ENCODE data around the gene SMIM5. TPM values are rescaled to one million over a fixed set of nuclear protein-coding genes. Genes with fewer than 3 reads are reported as not detected.

The SMIM5 gene
- total and polyA plus RNA-seq, 4 donors: 2.1 to 5.8 (median 2.8) TPM

DNA sequence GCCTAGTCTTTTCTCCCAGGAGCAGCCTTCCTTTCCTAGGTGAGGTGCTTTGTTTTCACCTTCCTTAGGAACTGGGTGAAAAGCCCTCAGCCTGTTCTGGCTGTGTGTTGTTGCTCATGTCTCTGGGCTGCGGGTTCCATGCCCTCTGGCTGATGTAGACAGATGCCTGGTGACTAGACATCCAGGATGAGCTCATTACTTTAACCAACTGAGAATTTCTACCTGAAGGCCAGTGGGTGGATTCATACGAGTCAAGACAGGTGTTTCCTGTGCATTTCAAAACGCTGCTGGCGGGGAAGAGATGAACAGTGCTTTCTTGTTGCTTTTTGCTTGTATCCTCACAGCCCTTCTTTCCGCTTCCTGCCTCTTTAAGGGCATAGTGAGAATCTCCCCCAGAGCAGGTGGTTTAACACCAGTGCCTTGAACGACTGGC is 56.2 kb downstream of the SMIM5 start:
- peaks cover 34% of the 10 kb centered on the region for H3K36me3 ChIP-seq (ENCODE audit: control insufficient read depth, insufficient read depth, low read length)
- DNase-seq (ENCODE audit: low read depth in 4 of 6, low spot score in 6 of 6): no peak
- 50% methylated on average over 1 of the region's 6 CpGs for WGBS (ENCODE audit: insufficient coverage)
- H3K27me3 ChIP-seq (ENCODE audit: control insufficient read depth, insufficient read depth, low read length): no peaks in the 10 kb centered on the region
- peaks cover 86% of the 10 kb centered on the region for H3K4me1 ChIP-seq (ENCODE audit: control insufficient read depth, insufficient read depth, low read length)
- no peak overlapping the region for H3K4me3 ChIP-seq (ENCODE audit: low read depth, low read length)
- peak overlapping the region; percentile 99 for H3K27ac ChIP-seq (ENCODE audit: low read depth, low read length)
- no peaks in the 10 kb centered on the region for H3K9me3 ChIP-seq (ENCODE audit: control insufficient read depth, insufficient read depth, low read length)

Other genes with a start within 250 kb of the SMIM5 start
- 10 to 100 TPM; 86.6 to 91.8 TPM for gene GRB2, start 227.8 kb upstream of the SMIM5 start, total RNA-seq
- 100 to 1,000 TPM; 167 to 205 TPM for gene GRB2, start 227.8 kb upstream of the SMIM5 start, polyA plus RNA-seq (ENCODE audit: insufficient read length in 2 of 2)
- 10 to 100 TPM; 23.2 to 56.8 TPM for gene TMEM94, start 176.8 kb upstream of the SMIM5 start, total RNA-seq
- gene TMEM94, start 176.8 kb upstream of the SMIM5 start, polyA plus RNA-seq (ENCODE audit: insufficient read length in 2 of 2): 100 to 1,000 TPM; 108 to 120 TPM
- gene CASKIN2, start 117.9 kb upstream of the SMIM5 start, total RNA-seq: 10 to 100 TPM; 12.9 to 14.5 TPM
- 10 to 100 TPM; 37.1 to 38.3 TPM for gene CASKIN2, start 117.9 kb upstream of the SMIM5 start, polyA plus RNA-seq (ENCODE audit: insufficient read length in 2 of 2)
- gene TSEN54, start 116.9 kb upstream of the SMIM5 start, total RNA-seq: 10 to 100 TPM; 10.0 to 28.9 TPM
- 10 to 100 TPM; 32.9 to 48.2 TPM for gene TSEN54, start 116.9 kb upstream of the SMIM5 start, polyA plus RNA-seq (ENCODE audit: insufficient read length in 2 of 2)
- 1 to 10 TPM; 2.0 to 9.9 TPM for gene LLGL2, start 107.7 kb upstream of the SMIM5 start, total RNA-seq
- gene LLGL2, start 107.7 kb upstream of the SMIM5 start, polyA plus RNA-seq (ENCODE audit: insufficient read length in 2 of 2): 1 to 10 TPM; 4.9 to 6.6 TPM
- 10 to 100 TPM; 38.9 to 99.1 TPM for gene MYO15B, start 45.6 kb upstream of the SMIM5 start, total RNA-seq
- 100 to 1,000 TPM in 1 of 2 donors, 10 to 100 TPM in 1; 98.4 to 148 TPM for gene MYO15B, start 45.6 kb upstream of the SMIM5 start, polyA plus RNA-seq (ENCODE audit: insufficient read length in 2 of 2)
- 10 to 100 TPM; 10.2 to 28.0 TPM for gene RECQL5, start 33.7 kb downstream of the SMIM5 start, total RNA-seq
- 10 to 100 TPM; 29.3 to 36.5 TPM for gene RECQL5, start 33.7 kb downstream of the SMIM5 start, polyA plus RNA-seq (ENCODE audit: insufficient read length in 2 of 2)
- 100 to 1,000 TPM in 1 of 2 donors, 10 to 100 TPM in 1; 44.3 to 108 TPM for gene SAP30BP, start 33.9 kb downstream of the SMIM5 start, total RNA-seq
- gene SAP30BP, start 33.9 kb downstream of the SMIM5 start, polyA plus RNA-seq (ENCODE audit: insufficient read length in 2 of 2): 100 to 1,000 TPM; 103 to 123 TPM
- 10 to 100 TPM; 24.0 to 46.5 TPM for gene ITGB4, start 88.0 kb downstream of the SMIM5 start, total RNA-seq
- 10 to 100 TPM; 39.7 to 57.9 TPM for gene ITGB4, start 88.0 kb downstream of the SMIM5 start, polyA plus RNA-seq (ENCODE audit: insufficient read length in 2 of 2)
- gene GALK1, start 131.8 kb downstream of the SMIM5 start, total RNA-seq: 10 to 100 TPM; 14.8 to 28.0 TPM
- gene GALK1, start 131.8 kb downstream of the SMIM5 start, polyA plus RNA-seq (ENCODE audit: insufficient read length in 2 of 2): 10 to 100 TPM; 22.6 to 27.2 TPM
- 10 to 100 TPM; 28.9 to 33.9 TPM for gene UNK, start 151.4 kb downstream of the SMIM5 start, total RNA-seq
- 10 to 100 TPM; 41.2 to 54.8 TPM for gene UNK, start 151.4 kb downstream of the SMIM5 start, polyA plus RNA-seq (ENCODE audit: insufficient read length in 2 of 2)
- gene UNC13D, start 211.0 kb downstream of the SMIM5 start, total RNA-seq: 1 to 10 TPM; 3.1 to 4.0 TPM
- gene UNC13D, start 211.0 kb downstream of the SMIM5 start, polyA plus RNA-seq (ENCODE audit: insufficient read length in 2 of 2): 1 to 10 TPM; 5.3 to 6.1 TPM
- gene WBP2, start 221.9 kb downstream of the SMIM5 start, total RNA-seq: 10 to 100 TPM; 45.6 to 57.5 TPM
- 100 to 1,000 TPM; 211 to 231 TPM for gene WBP2, start 221.9 kb downstream of the SMIM5 start, polyA plus RNA-seq (ENCODE audit: insufficient read length in 2 of 2)
- 10 to 100 TPM; 31.3 to 37.3 TPM for gene TRIM47, start 245.1 kb downstream of the SMIM5 start, total RNA-seq
- 10 to 100 TPM; 52.6 to 53.6 TPM for gene TRIM47, start 245.1 kb downstream of the SMIM5 start, polyA plus RNA-seq (ENCODE audit: insufficient read length in 2 of 2)

Measured in spinal cord (tissue), 10 donors.